ENCODE measurements around the gene CFAP92.
"Not testable (repeated sequence)": the region's sequence is repeated elsewhere in the genome, so short reads cannot be mapped to it uniquely, and the experiment has no call there.

Gene CFAP92

DNA sequence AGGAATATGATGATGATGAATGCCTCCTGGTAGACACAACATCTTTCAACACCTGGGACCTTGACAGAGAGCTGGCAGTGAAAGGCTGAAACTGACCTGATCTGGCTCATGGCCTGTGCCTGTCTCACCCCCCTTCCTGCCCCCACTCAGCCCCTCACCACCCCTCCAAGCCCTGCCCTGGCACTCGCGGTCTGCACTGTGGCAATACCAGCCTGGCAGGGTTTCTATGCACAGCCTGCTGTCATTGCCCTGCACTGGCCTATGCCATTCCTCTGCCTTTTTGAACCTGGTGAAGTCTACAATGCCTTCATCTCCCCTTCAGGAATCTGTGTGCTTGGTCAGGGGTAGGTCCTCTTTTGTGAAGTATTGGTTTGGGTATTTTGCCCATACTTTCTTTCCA lies 58.0 kb downstream of the CFAP92 start:
- no peak for DNase-seq

DNA sequence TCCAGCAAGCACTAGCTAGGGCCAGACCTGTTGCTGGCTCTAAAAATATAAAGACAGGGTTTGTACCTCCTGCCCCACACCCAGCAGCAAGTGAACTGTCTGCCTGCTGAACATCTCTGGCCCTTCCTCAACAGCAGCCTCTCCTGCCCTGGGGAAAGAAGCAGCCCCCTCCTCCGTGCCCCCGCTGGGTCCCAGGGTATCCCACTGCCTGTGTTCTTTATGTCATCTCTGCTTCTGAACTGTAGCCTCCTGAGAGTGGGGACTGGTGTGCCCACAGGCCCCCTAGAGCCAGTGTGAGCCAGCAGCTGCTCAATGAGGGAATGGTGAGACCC lies 60.0 kb downstream of the CFAP92 start:
- no peak for DNase-seq

DNA sequence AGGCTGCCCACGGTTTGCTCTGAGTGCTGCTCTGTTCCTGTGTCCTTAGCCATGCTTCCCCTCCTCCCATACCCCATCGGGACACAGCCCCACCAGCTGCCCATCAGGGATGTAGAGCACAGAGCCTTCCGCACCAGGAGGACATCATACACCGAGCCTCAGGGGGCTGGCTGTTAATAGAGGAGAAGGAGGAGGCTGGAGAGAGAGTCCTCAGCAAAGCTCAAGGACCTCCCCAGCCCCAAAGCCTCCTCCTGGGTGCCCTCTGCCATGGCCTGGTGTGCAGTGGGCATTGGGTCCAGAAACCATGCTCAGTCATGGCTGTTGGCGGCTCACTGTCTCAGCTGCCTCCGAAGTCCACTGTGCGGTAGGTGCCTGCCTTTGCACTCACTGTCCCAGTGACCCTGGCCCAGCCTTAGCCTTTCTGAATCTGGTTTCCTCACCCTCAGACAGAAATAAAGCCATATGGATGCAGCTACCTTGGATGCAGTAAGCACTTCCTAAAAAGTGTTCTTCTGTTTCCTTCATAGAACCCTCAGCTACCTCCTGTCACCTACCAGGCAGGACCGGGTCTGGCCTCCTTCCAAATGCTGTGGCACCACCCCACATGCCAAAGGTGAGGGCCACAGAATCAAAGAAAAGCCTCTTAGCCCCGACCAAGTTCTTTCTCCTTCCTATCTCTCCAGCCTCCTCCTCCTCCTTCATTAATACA lies 60.5 kb downstream of the CFAP92 start:
- DNase-seq = no peak

DNA sequence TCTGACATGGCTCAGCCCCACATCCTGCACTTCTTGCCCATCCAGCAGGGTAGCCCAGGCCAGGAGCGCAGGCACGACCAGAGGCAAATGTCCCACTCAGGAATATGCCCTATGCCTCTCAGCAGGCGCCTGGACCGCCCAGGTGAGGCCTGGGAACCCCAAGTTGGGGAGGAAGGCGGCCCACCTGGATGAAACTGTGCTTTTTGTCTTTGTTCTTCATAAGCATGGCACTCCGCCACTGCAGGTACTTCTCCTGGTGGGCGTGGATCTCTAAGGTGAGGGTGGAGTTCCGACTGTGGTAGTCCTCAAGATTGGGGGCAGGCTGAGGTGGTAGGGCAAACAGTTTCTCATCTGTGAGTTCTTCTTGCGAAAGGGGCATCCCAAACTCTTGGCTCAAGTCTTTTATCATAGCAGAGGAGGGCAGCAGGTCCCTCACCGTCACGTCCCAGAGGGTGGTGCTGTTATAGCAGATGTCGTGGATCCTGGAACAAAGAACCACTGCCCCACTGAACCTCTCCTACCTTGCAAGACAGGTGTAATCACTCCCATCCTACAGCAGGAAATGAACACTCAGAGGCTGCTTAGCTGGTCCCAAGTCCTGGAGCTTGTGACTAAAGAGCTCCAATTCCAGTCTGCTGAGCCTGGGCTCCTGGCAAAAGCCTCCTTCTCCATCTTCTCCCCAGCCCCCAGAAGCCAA lies 61.2 kb downstream of the CFAP92 start:
- no peak for DNase-seq

DNA sequence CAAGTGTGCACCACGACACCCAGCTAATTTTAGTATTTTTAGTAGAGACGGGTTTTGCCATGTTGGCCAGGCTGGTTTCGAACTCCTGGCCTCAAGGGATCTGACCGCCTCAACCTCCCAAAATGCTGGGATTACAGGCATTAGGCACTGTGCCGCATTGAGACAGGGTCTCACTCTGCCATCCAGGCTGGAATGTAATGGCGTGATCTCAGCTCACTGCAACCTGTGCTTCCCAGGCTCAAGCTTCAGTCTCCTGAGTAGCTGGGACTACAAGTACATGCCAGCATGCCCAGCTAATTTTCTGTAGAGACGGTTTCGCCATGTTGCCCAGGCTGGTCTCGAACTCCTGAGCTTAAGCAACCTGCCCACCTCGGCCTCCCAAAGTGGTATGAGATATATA lies 62.8 kb downstream of the CFAP92 start:
- no peak for DNase-seq

DNA sequence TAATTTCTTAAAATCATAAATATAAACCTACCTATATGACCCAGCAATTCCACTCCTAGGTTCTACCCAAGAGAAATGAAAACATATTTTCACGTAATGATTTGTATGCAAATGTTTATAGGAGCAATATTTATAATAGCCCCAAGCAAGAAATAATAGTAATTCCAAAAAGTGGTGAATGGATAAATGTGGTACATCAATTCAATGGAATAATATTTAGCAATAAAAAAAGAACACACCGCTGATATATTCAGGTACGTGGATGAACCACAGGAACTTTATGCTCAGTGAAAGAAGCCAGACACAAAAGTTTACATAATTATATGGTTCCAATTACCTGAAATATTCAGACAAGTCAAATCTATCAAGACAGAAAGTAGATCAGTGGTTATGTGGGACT lies 64.5 kb downstream of the CFAP92 start:
- no peak for DNase-seq

DNA sequence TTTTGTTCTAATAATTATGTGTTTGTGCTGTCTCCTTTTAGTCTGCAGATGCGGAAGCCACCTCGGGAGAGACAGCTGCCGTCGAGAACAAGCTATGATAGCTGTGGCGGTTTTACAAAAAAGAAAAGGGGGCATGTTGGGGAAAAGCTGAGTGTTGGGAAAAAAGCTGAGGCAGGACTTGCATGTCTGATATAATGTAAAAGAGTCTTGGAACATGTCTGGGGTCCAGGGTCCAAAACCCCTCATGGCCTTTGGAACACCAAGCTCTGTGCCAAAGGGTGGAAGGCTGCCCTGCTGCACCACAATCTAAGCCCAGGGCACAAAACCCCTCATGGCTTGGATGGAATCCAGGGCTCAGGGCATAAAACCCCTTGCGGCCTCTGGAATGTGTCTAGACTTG lies 69.9 kb downstream of the CFAP92 start:
- DNase-seq = not testable (repeated sequence)

DNA sequence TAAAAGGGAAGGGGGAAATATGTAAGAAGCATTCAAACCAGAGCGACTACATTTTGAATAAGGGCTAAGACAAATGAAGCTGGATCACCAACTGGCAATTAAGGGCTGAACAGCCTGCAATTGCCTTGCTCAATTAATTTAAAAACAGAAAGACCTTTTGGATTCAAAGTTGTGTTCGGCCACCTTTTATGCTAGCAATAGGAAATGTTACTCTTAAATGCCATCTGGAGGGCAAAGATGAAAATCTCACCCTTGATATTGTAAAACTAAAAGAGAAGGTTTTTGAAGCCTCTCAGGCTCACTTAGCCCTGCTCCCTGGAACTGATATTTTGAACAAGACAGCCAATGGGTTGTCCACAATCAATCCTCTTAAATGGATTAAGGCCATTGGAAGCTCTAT lies 70.3 kb downstream of the CFAP92 start:
- no peak for DNase-seq

DNA sequence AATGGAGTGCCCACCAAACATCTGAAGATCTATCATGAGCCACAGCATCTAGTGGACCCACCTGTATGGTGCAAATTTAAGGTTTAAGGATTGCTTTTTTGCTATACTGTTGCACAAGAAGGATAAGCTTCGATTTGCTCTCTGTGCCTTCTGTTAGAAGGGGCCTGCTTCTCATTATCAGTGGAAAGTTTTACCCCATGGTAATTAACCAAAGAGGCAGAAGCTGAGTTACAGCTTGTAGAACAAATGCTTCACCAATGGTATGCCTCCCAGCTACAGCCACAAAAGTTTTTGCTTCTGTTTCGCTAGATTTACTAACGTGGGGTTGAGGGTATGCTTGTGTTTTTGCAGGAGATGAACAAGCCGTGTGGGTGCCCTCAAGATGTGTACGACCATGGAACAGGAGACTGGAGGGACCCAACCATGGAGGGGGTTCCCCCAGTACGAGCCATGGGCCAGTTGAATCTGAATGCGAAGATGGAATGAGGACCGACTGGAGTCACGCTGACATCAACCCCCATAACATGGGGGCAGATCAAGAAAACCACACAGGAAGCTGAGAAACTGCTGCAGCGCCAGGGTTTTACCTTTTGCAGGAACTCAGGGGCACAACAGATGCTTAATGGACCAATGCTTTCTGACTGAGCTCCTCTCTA lies 70.9 kb downstream of the CFAP92 start:
- no peak for DNase-seq

DNA sequence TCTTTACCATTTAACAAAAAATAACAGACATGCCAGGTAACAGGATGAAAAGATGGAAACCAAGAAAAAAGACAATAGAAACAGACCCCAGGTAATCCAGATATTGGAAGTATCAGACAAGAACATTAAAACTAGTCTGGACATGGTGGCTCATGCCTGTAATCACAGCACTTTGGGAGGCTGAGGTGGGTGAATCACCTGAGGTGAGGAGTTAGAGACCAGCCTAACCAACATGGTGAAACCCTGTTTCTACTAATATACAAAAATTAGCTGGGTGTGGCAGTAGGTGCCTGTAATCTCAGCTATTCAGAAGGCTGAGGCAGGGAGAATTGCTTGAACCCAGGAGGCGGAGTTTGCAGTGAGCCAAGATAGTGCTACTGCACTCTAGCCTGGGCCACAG lies 73.9 kb downstream of the CFAP92 start:
- DNase-seq = no peak

DNA sequence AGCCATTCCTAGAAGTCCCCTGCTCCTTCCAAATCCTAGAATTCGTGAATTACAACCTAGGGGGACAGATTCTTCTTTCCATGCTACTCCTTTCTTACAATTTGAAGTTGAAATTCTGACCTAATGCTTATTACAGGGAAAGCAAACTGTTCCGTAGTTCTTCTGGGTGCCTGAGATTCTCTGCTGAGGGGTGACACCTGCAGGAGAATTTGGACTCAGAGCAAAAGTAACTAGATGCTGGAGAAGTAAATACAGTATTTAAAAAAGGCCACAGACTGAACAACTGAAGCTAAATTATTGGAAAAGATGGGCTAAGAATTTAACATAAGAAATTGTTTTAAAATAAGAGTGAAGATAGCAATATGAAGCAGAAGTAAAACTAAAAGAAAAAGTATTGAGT lies 76.6 kb downstream of the CFAP92 start:
- no peak for DNase-seq

DNA sequence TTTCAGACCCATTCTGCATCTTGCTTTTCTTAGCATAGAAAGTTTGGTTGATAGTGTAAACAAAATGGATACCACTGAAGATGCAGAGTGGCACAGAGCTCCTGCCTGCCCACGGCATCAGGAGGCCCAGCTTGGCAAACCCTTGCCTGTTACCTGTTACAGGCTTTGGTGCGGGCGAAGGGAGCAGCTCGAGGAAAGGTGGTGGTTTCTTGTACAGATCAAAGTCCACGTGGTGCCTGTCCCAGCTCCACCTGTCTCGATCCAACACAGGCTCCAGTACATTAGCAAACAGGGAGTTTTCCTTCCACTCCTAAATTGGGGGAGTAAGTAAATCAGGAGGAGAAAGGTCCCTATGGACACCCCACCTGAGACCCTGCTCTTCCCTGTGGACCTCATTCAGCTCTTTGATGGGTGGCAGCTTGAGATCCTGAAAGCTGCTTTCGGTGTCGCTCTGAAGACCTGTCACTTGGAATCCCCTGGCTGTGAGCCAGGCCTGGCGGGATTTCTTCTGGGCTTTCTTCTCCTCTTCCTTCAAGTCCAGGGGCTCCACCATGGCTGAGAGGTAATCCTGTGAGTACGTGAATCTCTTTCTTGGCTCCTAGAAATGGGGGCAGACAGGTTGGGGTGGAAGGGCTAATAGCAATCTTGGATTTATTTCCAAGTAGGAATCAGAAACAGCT lies 78.8 kb downstream of the CFAP92 start:
- DNase-seq = no peak

DNA sequence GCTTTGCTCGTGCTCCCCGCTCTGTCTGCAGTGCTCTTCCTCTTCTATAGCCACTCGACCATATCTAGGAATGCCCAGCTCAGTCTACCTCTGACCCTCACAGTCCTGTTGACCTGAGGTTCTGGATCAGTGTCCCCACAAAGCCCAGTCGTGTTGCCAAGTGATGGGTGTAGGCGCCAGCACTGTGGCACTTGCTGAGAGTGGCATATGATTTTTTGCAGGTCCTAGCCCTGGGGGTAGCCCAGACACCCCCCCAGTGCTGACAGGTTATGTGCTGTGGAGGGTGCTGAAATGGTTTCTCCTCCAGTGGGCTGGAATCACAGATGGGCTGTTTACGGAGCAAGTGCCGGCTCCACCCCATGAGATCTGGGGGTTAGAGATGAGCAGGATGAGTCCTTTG lies 82.0 kb downstream of the CFAP92 start:
- DNase-seq = no peak

DNA sequence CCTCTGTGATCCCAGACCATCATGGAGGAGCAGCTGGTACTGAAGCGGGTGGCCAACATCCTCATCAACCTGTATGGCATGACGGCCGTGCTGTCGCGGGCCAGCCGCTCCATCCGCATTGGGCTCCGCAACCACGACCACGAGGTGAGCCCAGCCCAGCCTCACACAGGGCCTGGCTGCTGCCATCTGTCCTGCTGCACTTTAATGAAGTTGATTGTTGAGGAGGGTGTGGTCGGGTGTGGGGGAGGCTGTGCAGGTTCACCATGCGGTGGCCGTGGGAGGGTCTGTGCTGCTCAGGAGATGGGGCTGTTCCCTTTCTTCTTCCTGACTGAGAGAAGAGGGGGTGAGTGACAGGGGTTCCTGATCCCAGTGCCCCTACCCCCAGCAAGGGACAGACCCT lies 83.9 kb downstream of the CFAP92 start:
- no peak for DNase-seq

DNA sequence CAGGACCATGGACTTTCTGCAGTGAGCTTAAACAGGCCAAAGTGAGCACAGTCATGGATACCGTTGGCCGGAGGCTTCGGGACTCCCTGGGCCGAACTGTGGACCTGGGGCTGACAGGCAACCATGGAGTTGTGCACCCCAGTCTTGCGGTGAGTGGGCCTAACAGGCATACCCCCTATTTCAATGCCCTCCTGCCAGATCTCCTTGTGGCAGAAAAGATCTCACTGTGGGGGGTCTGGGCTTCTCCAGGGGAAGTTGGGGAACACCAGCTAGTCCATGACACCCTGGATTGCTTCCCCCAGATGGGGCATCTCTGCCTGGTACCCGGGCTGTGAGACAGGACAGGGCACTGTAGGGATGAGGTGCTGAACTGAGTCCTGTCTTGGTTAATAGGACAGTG lies 84.9 kb downstream of the CFAP92 start:
- no peak for DNase-seq

DNA sequence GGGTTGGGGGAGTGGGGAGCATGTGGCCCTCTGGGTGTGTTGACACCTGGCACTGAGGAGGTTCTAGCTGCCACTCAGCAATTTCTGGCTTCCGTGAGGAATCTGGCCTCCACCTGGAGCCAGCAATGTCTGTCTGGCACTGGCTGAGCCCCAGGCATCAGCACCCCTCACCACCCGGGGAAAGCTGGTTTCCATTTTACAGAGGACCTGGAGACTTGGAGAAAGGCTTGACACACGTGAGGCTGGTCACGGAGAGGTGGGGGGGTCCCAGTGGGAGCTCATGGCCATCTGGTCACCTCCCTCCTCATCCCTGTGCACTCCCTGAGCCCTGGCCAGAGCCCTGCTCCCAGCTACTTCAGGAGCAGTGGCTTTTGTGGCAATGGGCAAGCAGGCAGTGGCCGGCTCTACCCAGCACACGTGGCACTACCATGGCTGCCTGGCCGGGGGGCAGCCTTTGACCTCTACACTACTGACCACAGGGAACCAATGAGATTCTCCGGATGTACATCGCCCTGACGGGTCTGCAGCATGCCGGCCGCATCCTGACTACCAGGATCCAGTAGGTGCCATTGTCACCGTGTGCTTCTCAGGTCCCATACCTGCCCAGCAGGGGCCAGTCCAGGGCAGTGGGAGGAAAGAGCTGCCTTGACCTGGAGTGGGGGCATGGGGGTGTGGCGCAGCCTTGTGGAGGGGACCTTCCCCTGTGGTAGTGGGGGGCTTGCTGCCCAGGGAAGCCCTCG lies 86.0 kb downstream of the CFAP92 start:
- DNase-seq = no peak

DNA sequence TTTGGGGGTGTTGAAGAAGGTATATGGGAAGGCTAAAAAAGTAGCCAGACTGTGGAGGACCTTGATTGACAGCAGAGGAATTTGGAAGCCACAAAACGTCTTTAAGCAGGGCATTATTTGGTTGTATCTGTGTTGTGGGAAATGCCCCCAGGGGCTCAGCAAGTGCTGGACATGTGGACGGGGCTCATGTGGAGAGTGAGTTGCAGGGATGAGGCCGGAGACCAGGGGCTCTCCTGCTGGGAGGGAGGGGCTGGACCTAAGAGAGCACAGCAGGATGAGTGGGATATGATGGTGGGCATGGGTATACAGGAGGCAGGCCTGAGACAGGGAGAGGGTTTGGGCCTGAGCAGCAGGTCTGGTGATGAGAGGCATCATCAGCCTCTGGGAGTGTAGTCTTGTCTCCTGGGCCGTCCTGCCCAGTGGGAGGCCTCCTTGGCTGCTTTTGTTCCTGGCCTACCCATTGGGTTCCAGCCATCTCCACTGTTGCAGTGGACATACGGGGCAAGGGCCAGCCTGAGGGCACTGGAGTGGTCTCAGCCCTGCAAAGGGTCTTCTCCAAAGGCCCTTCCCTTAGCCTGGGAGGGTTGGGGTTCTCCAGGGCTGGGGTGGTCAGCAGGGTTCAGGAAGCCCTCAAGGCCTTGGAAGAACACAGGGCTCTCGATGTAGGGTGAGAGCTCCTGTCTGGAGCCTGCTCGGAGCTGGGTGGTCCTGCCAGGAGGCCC lies 86.9 kb downstream of the CFAP92 start:
- DNase-seq = no peak

DNA sequence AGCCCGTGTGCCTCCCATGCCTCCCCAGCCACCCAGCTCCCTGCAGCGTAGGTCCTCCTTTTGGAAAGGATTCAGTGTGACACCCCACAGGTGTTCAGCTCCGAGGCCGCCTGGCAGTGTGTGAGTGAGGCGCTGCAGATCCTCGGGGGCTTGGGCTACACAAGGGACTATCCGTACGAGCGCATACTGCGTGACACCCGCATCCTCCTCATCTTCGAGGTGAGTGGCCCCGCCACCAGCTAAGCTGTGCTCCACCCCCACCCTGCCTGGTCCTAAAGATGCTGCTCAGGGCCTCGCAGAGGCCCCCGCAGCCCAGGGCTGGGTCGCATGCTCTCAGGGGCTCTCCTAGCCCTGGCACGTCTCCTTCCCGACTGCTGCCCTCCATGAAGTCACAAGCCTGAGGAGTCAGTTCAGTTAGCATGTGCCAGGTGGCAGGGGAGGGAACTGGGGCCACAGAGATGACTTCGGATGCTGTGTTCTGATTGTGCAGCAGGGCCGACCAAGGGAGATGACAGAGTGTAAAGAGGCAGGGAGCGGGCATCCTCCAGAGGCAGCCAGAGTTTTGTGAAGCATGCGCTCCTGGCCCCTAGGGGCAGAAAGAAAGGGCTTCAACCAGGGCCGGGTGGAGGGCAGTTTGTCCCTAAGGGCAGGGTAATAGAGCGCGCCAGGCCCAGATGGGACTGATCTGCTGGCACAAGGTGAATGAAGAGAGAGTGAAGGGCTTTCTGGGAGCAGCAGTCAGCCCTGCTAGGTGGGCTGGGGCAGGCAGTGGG lies 87.7 kb downstream of the CFAP92 start:
- DNase-seq = no peak

DNA sequence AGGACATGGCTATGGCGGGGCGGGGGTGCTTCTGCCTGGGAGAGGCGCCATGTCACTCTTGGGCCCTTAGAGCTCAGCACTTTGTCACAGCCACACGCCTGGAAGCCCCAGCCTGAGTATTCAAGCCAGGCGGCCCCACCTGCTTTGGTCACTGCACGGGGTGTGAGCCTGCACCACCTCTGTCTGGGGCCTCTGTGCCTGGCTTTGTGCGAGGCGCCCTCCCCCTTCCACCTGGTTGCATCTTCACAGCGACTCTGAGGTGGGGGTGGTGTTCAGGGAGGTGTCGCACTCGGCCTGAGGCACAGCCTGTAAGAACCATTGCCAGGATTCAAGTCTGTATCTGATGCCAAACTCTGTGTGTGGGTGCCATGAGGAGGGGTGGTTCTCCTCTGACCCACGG lies 90.4 kb downstream of the CFAP92 start:
- DNase-seq = no peak

DNA sequence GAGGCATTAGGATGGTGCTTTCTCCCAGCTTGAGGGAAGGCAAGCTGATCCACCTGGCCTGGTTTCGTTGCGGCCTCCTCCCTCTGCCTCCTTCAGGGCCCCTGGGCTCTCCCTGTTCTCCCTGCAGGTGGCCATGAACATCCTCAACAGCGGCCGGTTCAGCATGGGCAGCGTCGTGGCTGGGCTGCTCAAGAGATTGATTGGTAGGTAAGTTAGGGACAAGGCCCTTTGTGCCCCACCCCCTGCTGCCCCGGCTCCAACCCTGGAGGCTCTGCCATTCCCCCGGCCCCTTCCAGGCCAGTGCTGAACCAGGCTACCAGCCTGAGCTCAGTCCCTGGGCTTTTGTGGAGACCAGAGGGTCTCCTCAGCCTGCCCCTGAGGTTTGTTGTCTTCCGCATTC lies 91.5 kb downstream of the CFAP92 start:
- no peak for DNase-seq

DNA sequence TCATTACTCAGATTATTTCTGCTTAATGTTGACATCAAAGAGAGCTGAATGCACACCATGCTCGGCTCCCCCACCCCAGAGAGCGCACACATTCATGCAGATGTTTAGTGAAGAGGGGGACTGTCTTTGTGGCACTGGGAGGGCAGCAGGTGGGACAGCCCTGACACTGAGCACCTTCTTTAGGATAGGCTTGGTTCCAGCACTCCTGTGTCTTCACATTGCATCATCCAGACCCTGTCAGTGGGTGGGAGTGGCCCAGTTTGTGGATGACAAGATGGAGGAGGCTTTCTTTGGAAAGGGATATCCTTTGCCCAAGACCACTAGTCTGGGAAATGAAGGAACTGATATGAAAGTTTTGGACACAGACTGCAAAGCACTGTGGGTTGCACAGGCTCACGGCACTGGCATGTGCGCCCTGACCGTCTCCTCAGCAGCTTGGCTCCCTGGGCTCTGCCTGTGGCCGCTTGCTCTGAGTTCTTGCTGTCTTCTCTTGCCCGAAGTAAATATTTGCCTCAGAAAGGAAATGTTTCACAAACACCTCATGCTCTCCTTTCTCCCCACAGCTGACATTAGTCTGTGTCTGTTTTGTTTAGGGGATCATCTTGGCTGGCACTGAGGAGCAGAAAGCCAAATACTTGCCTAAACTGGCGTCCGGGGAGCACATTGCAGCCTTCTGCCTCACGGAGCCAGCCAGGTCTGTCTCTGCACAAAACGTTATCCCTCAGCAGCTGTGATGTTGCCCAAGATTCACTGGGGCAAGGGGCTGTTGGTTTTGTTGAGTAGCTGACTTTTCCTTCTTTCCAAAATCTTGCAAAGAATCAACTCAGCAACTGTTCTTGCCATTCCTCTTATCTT lies 97.8 kb downstream of the CFAP92 start:
- DNase-seq = no peak

All from NCI-H1092 (cell line).